MM.1S (cell line): ENCODE results near the gene TLE3.

Experiments
- CTCF ChIP-seq: fragments of 300-600 bp; sonication (generic); IDR thresholded peaks from 2 replicates; pipeline ENCODE4 v1.5.1; 2016; ENCODE audit warnings: antibody characterized with exemption, low read length, mixed read lengths
- EZH2 ChIP-seq: fragments of 300-600 bp; sonication (generic); optimal IDR thresholded peaks from 2 replicates; pipeline ENCODE3; 2017; ENCODE audit warnings: low read depth, mild to moderate bottlenecking, antibody characterized with exemption, low read length, mixed read lengths
- EZH2phosphoT487 ChIP-seq: fragments of 300-600 bp; sonication (generic); IDR thresholded peaks from 2 replicates; pipeline ENCODE4 v1.6.1; 2018; ENCODE audit warnings: antibody characterized with exemption, low read length

GRCh38 chr15:70039917-70040316, 57.8 kb downstream of the TLE3 start:
- TF ChIP-seq CTCF (no peak), EZH2phosphoT487 (no peak), EZH2 (no peak)
